Panc1 (cell line): ENCODE results near the gene DCXR. TPM values are rescaled to one million over a fixed set of nuclear protein-coding genes. Genes with fewer than 3 reads are reported as not detected.

Experiments
- ATAC-seq: fragments of 200-7000 bp; cut with Tn5 transposase; 2 replicates; pipeline ENCODE4 v1.9.1; 2020; ENCODE audit warnings: mild to moderate bottlenecking, moderate library complexity
- BruUV-seq: library from RNA; stranded (reverse); fragments of 400-500 nt; replicated peaks from 2 replicates; lab custom pipeline; 2021; lab: Mats Ljungman, UMichigan
- CTCF ChIA-PET: fragments of 300-600 bp; sonication (Branson Sonifier 250); formaldehyde crosslinking; loops from one replicate; lab custom pipeline; 2022; ENCODE audit warnings: antibody characterized with exemption; lab: Charles Lee
- POLR2A ChIA-PET: fragments of 300-600 bp; sonication (Branson Sonifier 250); formaldehyde crosslinking; loops from one replicate; lab custom pipeline; 2022; ENCODE audit warnings: antibody characterized with exemption; lab: Charles Lee
- DNase-seq: peaks from one replicate; pipeline ENCODE4 v3.0.0-alpha.2; 2010; ENCODE audit warnings: low read depth, low spot score
- H3K27ac ChIP-seq: 2 replicates; pipeline ENCODE4 v1.5.1; 2011; ENCODE audit warnings: mild to moderate bottlenecking, low read length, inconsistent platforms
- H3K27me3 ChIP-seq: fragments of 200-500 bp; sonication (Bioruptor generic); 2 replicates; pipeline ENCODE4 v1.6.0; 2014; ENCODE audit warnings: low read length, inconsistent platforms; ENCODE audit not compliant: control insufficient read depth, insufficient read depth
- H3K36me3 ChIP-seq: fragments of 200-500 bp; sonication (Bioruptor generic); 2 replicates; pipeline ENCODE4 v1.5.1; 2014; ENCODE audit warnings: inconsistent platforms, mild to moderate bottlenecking, low read length, moderate library complexity; ENCODE audit not compliant: control insufficient read depth, insufficient read depth
- H3K4me1 ChIP-seq: 2 replicates; pipeline ENCODE4 v1.5.1; 2011; ENCODE audit warnings: inconsistent platforms, mild to moderate bottlenecking, low read length, moderate library complexity; ENCODE audit not compliant: control insufficient read depth, insufficient read depth
- H3K4me3 ChIP-seq, 2 experiments: 2 replicates each; pipeline ENCODE4 v1.5.1; 2011 to 2012; ENCODE audit warnings: low read depth in 2 of 2, low read length in 2 of 2, mild to moderate bottlenecking in 2 of 2, inconsistent platforms in 1 of 2, moderate library complexity in 1 of 2
- H3K9me3 ChIP-seq: fragments of 200-500 bp; sonication (Bioruptor generic); 2 replicates; pipeline ENCODE4 v1.5.1; 2014; ENCODE audit warnings: low read depth, mild to moderate bottlenecking, inconsistent platforms, low read length, moderate library complexity; ENCODE audit not compliant: control insufficient read depth, insufficient read depth
- POLR2AphosphoS5 ChIP-seq: IDR thresholded peaks from 2 replicates; pipeline ENCODE4 v1.6.1; 2012; ENCODE audit warnings: mild to moderate bottlenecking, low read depth, low read length, moderate library complexity
- SIN3A ChIP-seq: IDR thresholded peaks from 2 replicates; pipeline ENCODE4 v1.6.1; 2012; ENCODE audit warnings: low read depth, mild to moderate bottlenecking, low read length, moderate library complexity, borderline replicate concordance; ENCODE audit not compliant: insufficient read depth
- TCF7L2 ChIP-seq: IDR thresholded peaks from 2 replicates; pipeline ENCODE4 v1.6.1; 2011; ENCODE audit warnings: mild to moderate bottlenecking, low read depth, low read length, inconsistent platforms
- in situ Hi-C: cut with HindIII; loops from 2 replicates; pipeline ENCODE4 v1.10.0; 2016; ENCODE audit warnings: low sequenced_read_pairs, low pct_unique_long_range_greater_than_20kb
- intact Hi-C: fragments of 100-400 bp; cut with micrococcal nuclease; formaldehyde crosslinking; loops from one replicate; pipeline ENCODE4 v1.10.0; 2022; ENCODE audit not compliant: unreplicated experiment
- total RNA-seq: library from RNA; stranded (reverse); gene quantifications from one replicate; pipeline ENCODE4 v1.2.1, GENCODE V29; 2021; ENCODE audit not compliant: unreplicated experiment
- TF ChIP-seq, protein P1 (sequence below): fragments of 450-650 bp; IDR thresholded peaks from 2 replicates; pipeline ENCODE4 v1.5.1; 2017; ENCODE audit warnings: mild to moderate bottlenecking
- TF ChIP-seq, protein P2 (sequence below), 2 experiments: IDR thresholded peaks; 2 replicates each; pipeline ENCODE4 v1.6.1; 2011 to 2012; ENCODE audit warnings: low read depth in 2 of 2, control low read depth in 1 of 2, low read length in 1 of 2, mild to moderate bottlenecking in 1 of 2, moderate library complexity in 1 of 2; ENCODE audit not compliant: insufficient read depth in 1 of 2

The DCXR gene
- total RNA-seq, 1 experiment from 2014 or later: 128 TPM

DNA sequence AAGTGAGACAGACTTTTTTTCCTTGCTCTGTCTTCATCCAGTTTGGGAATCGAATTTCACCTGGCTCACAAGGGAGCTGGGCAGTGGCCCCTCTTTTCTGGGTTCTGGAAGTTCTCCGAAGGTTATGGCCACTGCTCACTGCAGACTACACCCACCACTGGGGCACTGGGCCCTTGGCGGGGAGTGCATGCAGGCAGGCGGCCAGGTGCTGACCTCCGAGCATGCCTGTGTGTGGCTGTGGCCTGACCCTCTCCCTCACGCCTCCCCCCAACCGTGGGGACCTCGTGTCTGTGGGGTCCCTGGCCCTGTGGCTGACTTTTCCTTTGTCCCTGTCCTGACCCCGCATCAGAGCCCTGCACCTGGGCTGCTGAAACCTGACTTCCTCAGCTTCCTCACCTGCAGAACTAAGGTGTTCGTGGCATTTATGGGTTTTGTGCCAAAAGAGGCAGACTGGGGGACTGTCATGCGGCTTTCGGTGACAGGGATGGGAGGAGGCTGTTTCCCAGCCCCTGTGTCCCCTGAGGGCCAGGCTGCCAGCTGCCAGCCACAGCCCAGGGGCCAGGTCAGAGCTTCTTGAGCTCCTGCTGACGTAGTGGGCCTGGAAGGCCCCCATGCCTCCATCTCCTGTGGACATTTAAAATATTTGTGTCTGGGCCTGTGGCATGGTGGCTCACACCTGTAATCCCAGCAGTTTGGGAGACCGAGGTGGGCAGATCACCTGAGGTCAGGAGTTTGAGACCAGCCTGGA is 38.6 kb downstream of the DCXR start:
- BruUV-seq: TSS peak; percentile 49
- intact Hi-C loops: no loop called here
- Histone ChIP-seq H3K9me3 (no peaks in the 10 kb centered on the region), H3K4me1 (peaks cover 15% of the 10 kb centered on the region), H3K36me3 (no peaks in the 10 kb centered on the region), H3K27ac (no peak overlapping the region), H3K4me3 (no peak overlapping the region), H3K27me3 (no peaks in the 10 kb centered on the region)
- in situ Hi-C loops: no loop called here
- ChIA-PET CTCF (interaction anchor here (0.7 kb wide), 1 partner anchor 1761 kb away, joined by 5 read pairs; no protein-coding TSS in a partner anchor), POLR2A (no interaction called here)
- ATAC-seq (no peak), DNase-seq (no peak)
- TF ChIP-seq TCF7L2 (no peak), SIN3A (no peak)
- TF ChIP-seq, protein P1, sequence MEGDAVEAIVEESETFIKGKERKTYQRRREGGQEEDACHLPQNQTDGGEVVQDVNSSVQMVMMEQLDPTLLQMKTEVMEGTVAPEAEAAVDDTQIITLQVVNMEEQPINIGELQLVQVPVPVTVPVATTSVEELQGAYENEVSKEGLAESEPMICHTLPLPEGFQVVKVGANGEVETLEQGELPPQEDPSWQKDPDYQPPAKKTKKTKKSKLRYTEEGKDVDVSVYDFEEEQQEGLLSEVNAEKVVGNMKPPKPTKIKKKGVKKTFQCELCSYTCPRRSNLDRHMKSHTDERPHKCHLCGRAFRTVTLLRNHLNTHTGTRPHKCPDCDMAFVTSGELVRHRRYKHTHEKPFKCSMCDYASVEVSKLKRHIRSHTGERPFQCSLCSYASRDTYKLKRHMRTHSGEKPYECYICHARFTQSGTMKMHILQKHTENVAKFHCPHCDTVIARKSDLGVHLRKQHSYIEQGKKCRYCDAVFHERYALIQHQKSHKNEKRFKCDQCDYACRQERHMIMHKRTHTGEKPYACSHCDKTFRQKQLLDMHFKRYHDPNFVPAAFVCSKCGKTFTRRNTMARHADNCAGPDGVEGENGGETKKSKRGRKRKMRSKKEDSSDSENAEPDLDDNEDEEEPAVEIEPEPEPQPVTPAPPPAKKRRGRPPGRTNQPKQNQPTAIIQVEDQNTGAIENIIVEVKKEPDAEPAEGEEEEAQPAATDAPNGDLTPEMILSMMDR: no peak
- TF ChIP-seq, protein P2, sequence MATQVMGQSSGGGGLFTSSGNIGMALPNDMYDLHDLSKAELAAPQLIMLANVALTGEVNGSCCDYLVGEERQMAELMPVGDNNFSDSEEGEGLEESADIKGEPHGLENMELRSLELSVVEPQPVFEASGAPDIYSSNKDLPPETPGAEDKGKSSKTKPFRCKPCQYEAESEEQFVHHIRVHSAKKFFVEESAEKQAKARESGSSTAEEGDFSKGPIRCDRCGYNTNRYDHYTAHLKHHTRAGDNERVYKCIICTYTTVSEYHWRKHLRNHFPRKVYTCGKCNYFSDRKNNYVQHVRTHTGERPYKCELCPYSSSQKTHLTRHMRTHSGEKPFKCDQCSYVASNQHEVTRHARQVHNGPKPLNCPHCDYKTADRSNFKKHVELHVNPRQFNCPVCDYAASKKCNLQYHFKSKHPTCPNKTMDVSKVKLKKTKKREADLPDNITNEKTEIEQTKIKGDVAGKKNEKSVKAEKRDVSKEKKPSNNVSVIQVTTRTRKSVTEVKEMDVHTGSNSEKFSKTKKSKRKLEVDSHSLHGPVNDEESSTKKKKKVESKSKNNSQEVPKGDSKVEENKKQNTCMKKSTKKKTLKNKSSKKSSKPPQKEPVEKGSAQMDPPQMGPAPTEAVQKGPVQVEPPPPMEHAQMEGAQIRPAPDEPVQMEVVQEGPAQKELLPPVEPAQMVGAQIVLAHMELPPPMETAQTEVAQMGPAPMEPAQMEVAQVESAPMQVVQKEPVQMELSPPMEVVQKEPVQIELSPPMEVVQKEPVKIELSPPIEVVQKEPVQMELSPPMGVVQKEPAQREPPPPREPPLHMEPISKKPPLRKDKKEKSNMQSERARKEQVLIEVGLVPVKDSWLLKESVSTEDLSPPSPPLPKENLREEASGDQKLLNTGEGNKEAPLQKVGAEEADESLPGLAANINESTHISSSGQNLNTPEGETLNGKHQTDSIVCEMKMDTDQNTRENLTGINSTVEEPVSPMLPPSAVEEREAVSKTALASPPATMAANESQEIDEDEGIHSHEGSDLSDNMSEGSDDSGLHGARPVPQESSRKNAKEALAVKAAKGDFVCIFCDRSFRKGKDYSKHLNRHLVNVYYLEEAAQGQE (IDR thresholded peaks at IDR 0.05; ENCODE audit: insufficient read depth in 1 of 2, low read depth in 2 of 2, low read length in 1 of 2): no peak

DNA sequence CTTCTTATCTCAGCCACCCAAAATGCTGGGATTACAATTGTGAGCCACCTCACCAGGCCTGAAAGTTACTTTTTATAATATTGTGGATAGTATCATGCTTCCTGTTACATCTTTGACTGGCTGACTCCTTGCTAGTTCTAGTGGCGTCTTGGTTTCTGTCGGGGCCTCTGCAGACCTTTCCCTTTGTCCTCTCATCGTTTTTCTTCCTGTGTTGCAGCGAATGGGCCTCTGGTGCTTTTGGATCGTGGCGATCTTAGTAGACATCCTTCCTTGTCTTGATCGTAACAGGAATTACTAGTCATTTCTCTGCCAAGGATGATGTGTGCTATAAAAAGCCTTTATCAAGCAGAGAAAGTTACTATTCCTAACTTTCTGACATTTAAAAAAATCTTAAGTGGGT is 39.3 kb downstream of the DCXR start:
- Histone ChIP-seq H3K4me1 (peaks cover 8% of the 10 kb centered on the region), H3K9me3 (no peaks in the 10 kb centered on the region), H3K4me3 (no peak overlapping the region), H3K27me3 (no peaks in the 10 kb centered on the region), H3K36me3 (no peaks in the 10 kb centered on the region), H3K27ac (no peak overlapping the region)
- no TSS peak for BruUV-seq
- in situ Hi-C loops (no loop called here), intact Hi-C loops (no loop called here)
- no peak for DNase-seq
- ATAC-seq: no peak
- ChIA-PET CTCF (no interaction called here), POLR2A (no interaction called here)
- no peak for TF ChIP-seq SIN3A
- TF ChIP-seq, protein P1: no peak
- TF ChIP-seq TCF7L2: no peak
- TF ChIP-seq POLR2AphosphoS5: no peak
- TF ChIP-seq, protein P2 (IDR thresholded peaks at IDR 0.05; ENCODE audit: insufficient read depth in 1 of 2, low read depth in 2 of 2, low read length in 1 of 2): no peak
